Stimulated activated CD8-positive, alpha-beta memory T cell treated with anti-CD3 and anti-CD28 coated beads, Interleukin-12 subunit alpha, Interleukin-12 subunit beta, amount 100 ng/mL, for 24 hours (primary cell): Measurements from ENCODE around the gene MYORG.
A peak's percentile ranks its signal among the peaks of the same experiment; 100 is the strongest.

Source experiments
- DNase-seq: peaks from one replicate; pipeline ENCODE4 v3.0.0-alpha.2; 2020; ENCODE audit errors: extremely low read depth

Gene MYORG

DNA sequence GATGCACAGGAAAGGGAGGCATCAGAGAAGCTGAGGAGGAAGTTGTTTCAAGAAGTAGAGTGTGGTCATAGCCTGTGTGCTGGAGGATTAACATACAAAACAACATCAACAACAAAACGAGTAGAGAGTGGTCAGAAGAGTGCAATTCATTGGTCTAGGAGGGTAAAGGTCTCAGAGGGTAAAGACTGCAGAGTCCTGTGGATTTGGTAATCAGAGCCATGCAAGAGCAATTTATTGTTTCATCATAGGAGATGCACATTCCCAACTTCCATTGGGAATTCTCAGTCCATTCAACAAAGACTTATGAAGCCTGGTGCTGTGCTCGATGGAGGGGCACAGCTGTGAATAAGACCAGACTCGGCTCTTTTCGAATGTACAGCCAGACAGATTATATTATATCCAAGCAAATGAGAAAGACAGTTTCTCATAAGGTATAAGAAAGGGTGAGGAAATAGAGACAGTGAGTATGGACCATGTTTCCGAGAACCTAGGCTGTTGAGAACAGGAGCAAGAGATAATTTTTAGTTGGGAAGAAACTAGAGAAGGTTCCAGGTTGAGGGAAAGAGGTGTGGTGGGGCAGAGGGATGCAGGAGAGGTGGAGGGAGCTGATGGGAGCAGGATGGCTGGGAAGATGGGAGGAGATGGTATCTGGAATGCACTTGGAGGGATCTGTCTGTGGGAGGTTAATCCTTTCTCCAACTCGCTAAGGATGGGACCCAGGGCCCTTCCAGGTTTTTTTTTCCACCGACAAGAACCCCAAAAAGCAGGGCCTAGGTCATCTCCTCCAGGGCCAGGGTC lies 7.9 kb upstream of the MYORG start:
- DNase-seq: no peak

DNA sequence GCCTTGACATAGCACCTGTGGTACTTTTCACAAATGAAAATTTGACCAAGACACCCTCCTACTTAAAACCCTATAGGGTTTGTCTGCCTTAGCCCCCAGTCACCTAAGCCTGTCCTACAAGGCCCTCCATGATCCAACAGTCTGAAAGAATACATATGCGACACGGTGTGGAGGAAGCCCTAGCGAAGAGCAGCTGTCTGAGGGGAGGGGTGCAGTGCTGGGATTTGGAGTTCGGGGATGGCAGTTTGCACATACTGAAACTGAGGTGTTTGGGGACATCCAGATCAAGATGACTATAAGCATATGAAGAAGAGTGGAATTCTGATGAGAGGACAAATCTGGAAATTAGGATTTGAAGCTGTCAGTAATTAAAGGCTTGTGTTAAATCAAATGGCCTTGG lies 7.2 kb upstream of the MYORG start:
- no peak for DNase-seq

DNA sequence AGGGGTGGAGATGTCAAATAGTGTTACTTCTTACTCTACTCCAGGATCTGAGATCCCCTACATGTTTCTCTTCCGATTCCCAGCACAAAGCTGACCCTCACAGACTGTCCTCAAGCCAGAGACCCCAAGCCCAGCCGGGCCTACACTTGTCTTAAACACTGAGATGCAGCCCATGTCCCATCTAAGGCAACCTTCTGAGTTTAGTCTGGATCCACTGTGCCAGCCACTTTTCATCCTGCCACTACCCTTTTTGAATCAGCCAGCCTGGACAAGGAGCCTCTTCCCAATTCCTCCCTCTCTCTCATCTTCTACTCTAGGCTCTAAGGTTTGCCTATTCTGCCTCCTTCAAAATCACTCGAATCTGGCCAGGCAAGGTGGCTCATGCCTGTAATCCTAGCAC lies 6.2 kb upstream of the MYORG start:
- no peak for DNase-seq

DNA sequence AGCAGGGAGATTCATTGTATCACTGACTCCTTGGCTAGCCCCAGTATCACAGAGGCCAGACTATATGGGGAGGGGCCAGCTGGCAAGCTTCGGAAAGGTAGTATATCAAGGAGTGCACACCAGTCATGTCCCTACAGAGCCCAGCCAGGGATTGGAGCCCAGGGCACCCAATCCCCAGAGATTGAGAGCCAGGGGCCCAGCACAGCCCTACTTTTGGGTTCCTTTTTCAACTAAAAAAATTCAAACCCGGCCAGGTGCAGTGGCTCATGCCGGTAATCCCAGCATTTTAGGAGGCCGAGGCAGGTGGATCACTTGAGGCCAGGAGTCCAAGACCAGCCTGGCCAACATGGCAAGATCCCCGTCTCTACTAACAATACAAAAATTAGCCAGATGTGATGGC lies 5.4 kb upstream of the MYORG start:
- DNase-seq: no peak

DNA sequence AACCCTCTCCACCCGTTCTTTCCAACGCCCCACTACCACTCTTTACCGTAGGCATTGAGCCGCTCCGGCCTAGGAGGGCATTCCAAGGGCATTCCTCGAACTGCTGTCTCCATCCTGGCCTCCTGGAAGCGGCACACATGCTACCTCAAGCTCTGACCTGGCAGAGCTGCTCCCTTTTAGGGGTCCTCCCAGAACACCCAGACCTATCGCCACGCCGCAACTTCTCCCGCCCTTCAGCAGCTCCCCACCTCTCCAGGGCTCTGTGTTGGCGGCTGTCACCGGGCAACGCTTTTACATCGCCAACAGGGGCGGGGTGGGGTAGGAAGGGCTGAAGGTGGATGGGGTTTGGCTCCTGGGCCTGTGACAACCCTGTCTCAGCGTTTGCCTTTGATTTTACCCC lies 4.6 kb upstream of the MYORG start:
- no peak for DNase-seq

DNA sequence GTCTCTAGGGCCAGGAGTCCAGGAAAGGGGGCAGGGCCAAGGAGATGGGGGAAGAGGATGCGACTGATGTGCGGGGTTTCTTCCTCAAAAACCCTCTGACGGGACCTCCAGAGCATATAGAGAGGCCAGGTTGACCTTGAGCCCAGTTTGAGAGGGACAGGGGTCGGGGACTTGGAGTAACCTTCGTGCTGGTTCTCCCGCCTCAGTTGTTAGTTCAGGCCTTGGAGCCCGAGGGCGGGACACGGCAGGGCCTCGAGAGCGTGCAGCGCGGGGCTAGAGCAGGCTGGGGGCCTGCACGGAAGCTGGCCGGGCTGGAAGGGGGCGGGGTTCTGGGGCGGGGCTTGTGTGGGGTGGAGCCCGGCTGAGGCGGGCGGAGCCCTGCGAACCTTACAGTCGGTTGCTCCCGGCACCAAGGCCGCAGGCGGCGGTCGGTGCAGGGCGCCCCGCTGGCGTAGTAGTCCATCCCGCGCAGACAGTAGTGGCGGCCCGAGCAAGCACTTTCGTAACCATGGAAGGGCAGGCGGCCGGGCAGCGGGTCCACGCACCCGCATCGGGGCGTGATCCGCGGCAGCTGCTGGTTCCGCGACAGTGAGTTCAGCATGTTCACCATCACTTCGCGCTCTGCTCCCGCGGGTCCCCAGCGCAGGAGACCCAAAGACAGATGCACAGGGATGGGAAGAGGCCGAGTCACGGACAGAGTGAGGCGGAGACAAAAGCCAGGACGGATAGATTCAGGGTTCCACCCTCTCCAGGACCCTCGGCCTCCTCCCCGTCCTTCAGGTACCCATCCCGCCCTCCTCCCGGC lies 4.0 kb upstream of the MYORG start:
- DNase-seq: no peak

DNA sequence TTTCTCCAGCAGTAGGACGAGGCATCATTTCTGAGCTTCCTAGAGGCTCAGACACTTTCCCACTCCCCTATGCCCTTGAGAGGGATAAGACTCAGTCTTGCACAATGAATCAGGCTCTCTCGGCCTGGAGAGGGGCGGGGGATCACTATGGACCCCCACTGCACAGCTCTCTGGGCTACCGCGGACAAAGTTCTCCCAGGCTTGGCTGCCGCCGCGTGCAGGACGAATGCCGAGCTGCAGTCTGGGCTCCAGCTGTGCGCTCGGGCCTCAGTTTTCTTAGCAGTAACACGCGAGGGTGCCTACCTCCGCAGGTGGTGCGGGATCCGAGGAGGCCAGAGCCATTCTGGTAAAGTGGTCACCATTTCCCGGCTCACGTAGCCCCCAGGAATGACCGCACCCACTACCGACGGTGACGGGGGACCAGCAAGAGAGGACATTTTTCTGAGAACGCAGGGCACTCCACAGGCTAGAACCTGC lies 3.4 kb upstream of the MYORG start:
- DNase-seq: no peak

DNA sequence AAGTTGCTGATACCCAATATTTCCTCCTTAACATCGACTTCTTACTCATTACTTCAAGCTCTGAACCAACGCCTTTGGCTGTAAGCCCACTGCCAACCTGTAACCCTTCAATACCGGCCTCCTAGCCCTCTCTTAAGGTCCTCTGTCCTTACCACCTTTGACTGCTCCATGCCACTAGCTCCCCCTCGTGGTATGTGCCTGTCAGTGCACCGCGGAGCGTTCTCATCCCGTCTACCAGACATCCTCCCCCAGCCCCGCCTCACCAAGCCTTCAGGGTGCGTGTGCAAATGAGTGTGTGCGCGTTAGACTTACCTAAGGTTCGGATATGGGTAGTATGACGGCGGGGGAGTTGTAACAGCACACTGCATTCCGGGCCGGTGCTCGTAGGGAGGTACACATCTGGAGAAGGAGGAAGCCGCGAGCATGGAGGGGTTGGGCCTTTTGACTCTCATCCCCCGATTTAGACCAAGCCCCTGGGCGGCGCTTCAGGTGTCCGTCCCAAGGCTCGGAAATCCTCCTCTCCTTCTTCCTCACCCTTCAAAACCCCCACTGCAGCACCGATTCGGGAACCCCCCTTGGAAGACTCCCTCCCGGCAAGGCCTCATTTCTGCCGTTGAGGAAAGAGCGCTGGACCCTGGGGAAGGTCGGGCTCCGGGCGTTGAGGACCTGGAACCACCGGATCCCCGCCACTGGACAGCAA lies 2.8 kb upstream of the MYORG start:
- DNase-seq: peak; percentile 69

DNA sequence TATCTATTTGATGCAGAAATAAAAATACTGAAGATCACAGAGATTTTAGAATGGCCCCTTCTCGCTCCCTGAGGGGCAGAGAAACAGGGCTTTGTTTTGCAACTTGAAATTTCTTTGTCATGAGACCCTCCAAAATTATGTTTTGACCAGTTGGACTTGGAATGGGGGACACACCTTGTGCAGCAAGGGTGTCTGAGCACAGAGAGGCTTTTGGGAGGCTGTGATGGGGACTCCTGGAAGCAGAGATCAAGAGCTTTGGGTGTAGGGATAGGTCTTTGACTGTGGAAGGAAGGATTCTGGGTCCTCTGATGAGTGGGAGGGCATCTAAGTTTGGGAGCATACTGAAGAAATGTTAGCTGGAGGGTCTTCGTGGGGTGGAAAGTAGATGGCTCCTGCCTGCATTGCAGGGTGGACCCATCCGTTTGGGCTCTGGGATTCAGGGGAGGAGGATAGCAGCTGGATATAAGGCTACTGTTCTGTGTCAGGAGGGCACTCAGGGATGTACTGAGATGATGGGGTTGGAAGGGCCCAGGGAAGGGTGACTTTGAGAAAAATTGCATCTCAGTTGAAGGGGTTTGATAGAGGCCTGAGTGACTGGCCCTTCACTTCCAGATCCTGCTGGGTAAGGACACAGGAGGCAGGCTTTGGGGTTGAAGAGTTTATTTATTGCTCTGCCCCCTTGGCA lies 1.8 kb upstream of the MYORG start:
- no peak for DNase-seq

DNA sequence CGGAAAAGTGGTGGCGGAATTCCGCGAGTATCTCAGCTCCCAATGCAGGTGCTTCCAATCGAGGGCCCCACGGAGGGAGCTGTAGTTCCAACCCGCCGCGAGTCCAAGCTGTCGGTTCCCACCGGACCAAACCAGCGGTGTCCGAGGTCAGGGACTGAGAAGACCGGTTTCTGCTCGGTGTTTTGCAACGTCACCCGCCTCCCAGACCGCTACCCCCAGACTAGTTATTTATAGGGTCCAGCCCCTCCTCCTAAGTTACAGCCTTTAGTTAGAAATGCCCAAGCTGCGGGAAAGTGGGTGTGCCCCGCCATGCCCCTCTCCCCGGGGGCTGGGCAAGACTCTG lies 677 bp upstream of the MYORG start:
- DNase-seq: no peak

DNA sequence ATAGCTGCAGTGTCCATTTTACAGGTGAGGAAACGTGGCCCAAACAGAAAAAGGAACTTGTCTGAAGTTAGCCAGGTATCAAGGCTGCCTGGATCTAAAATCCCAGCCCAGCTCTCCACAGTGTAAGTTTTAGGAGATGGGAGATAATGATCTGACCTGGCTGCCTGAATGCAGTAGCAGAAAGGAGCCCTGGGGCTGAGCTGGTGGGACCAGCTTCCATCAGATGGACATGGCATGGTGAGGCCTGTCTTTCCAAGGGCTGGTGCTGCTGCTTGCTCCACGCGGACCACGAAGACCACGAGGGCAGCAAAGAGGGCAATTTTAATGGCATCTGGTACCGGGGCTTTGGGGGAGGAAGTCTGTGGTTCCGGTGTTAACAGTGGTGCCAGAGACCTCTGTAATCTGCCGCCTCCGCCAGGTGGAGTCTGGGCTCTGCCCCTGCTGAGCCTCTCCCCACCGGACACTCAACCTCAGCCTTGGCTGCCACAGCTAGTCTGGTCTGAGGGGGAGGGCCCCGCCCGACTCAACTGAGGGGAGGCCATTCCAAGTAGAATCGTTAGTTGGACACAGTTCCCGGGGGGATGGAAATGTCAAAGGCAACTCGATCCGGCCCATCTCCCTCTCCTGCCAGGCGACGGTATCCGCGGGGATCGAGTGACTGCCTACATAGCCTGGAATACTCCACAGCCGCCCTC lies 650 bp downstream of the MYORG start:
- DNase-seq: no peak

DNA sequence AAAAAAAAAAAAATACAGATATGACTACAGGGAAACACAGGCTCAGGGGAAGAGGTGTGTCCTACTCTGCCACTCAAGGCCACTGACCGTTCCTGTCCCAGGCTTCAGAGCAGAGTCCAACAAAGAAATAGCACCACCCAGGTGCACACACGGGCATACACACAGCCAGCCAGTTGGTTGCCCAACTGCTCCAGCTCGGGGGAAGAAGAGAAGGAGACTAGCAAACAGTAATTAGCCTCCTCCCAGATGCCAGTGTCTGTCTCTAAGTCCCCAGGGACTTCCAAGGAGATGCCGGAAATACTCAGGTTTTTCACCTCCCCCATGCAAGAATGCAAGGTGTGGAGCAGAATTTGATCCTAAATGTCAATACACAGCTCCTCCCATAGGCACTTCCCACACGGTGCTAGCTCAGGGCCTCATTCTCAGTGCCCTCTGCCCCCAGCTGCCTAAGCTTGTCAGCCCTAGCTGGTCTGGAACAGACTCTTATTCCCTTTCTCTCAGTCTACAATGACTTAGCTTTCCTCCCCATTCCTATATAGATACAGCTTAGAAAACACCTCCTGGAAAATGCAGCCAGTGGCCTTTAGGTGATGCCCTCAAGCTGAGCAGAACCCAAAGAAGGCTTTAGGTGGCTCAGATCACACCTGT lies 1.7 kb downstream of the MYORG start:
- no peak for DNase-seq

DNA sequence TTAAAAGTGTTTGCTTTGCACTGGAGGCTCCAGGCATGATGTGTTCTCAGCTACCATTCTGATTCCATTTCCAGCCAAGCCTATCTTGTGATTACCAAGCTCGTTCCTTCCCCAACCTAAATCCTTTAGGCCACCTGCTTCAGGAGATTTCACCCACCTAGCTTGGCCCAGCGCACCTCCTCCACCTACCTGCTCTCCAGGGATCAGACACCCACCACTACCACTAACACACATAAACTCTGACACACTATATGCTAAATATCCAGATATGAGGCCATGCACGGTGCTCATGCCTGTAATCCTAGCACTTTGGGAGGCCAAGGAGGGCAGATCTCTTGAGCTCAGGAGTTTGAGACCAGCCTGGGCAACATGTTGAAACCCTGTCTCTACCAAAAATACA lies 2.4 kb downstream of the MYORG start:
- DNase-seq: no peak

DNA sequence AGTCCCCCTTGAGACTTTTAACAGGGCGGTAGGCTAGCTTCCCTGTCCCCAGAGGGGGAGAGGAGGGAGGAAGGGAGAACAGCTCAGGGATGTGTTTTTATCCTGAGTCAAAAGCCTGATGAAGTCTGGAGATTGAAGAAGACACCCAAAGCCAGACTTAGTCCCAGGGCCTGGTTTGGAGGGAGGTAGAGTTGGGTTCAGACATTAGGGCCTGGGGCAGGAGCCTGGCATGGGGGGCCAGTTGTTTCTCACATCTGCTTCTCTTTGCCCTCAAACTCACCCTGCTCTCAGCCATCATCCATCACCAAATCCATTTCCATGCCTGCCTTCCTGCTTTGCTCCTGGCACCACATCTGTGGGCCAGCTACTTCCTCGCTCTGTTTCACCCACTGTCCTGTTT lies 2.9 kb downstream of the MYORG start:
- no peak for DNase-seq

DNA sequence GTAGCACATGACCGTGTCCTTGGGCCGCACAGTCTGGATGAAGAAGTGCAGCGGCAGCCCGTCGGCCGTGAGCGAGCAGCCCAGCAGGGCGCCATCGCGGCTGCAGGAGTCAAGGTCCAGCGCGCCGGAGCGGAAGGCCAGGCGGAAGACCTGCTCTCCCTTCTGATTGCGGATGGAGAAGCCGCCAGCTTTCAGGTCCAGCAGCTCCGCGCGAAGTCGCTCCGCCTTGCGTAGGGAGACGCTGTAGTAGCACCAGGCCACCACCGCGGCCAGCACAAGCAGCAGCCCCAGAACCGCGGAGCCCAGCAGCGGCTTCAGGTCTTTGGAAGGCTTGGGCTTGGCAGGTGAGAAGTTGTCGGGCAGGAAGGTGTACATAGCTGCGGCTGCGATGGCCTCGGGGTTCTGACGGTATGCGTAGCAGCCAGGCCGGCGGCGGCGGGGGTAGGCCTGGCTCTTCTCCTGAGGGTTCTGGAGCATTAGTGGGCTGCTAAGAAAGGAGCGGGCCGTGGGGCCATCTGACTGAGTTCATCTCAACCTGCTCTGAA lies 4.2 kb downstream of the MYORG start:
- DNase-seq: no peak

DNA sequence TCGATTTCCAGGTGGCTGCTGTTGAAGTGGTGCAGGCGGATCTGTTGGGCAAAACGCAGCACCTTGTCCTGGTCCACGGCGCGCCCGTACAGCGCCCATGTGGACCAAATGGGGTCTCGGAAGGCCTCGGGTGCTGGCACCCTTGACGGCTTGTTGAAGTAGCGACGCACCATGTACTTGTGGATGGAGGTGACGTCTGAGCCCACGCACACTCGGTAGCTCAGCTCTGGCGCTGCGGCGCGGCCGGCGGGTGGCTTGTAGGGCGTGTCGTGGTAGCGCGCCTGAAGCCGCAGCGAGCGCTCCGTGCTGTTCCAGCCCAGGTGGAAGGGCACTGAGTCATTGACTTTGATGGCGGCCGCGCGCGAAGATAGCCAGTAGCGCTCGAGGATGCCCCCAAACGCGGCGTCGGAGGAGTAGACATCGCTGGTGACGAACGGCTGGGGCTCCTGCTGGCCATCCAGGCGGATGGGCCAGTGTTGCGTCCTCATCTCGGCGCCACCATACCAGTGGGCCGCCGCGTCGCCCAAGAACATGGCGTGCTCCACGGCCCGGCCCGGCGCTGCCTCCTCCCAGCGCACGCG lies 4.7 kb downstream of the MYORG start:
- DNase-seq: no peak

DNA sequence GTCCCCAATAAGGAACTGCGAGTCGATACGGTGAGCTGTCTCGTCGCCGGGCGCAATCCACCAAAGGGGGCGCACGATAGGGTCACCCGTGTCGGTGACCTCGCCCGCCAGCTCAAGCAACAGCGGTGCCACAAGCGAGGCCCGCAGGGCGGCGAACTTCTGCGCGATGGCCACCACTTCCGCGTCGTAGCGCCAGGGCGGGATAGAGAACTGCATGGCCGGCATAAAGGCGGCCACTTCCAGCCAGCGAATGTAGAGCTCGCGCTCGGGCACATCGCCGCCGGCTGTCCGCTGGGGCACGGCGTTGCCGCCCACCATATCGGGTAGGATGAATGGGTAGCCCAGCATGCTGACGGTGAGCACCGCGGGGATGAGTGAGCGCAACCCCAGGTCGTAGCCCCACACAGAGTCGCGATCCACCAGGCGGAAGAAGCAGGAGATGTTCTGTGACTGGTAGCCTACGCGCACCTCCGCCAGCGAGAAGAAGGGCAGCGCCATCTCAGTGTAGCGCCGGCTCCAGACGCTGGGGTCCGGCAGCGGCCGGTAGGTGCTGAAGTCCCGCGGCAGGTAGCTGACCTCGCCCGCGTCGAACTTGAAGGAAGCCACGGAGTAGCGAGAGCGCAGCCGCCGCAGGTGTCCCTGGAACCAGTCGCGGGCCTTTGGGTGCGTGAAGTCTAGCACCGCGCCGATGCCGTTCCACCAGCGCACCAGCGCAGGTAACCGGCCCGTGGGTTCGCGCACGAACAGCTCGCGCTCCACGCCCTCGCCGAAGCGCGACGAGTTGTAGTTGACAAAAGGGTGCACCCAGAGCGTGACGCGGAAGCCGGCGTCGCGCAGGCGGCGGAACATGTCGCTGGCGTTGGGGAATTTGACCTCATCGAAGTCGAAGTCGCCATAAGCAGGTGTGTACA lies 5.5 kb downstream of the MYORG start:
- no peak for DNase-seq

DNA sequence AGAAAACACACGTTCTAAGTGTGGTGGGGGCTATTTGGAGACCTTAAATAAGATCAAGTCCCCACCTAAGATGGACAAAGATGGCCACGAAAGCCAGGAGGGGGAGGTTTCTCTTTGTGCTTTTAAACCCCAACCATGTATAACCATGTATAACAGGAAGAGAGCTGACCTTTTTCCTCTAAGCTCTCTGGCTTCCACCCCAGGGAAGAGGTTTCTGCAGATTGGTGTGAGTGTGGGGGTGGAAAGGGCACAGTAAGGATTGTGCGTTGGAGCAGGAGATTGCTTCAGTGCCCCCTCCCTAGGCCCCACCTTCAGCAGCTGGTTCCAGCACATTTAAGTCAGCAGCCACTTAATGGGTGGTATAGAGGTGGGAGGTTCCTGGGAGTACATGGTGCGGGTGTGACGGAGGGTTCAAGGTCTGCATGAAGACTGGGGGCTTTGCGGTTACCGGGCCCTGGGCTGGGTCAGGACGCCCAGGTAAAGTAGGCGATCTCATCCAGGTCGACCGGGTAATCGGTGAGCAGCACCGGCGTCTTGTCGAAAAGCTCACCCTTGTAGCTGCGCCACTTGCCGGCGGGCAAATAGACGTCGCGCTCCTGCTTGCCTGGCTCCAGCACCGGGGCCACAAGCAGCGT lies 6.2 kb downstream of the MYORG start:
- no peak for DNase-seq

DNA sequence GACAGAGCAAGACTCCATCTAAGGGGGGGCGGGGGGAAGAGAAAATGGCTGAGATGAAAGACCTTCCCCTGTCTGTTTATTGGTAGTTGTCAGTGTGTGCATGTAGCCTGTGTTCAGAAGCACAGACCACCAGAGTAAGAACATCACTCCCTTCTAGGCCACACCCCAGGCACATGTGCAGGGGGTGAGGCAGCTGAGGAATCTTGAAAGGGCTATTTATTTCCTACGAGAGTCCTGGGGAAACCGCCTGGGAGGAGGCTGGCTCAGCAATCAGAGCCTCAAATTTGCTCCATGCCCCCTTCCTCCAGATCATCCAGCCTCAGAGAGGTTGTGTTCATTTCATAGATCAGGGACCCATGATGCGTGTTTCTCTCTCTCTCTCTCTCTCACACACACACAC lies 7.1 kb downstream of the MYORG start:
- DNase-seq: no peak
